Activated naive CD4-positive, alpha-beta T cell treated with anti-CD3 and anti-CD28 coated beads, Interleukin-2, amount 50 U/mL, for 24 hours (primary cell): ENCODE measurements around the gene ARMC5.

Experiments used
- H3K27ac Mint-ChIP-seq: one replicate; pipeline ENCODE4 v1.8.0; 2021; ENCODE audit warnings: mild to moderate bottlenecking, mixed read lengths
- H3K27me3 Mint-ChIP-seq: one replicate; pipeline ENCODE4 v1.8.0; 2021; ENCODE audit warnings: mixed read lengths
- H3K36me3 Mint-ChIP-seq: one replicate; pipeline ENCODE4 v1.8.0; 2021; ENCODE audit warnings: mixed read lengths
- H3K4me1 Mint-ChIP-seq: one replicate; pipeline ENCODE4 v1.8.0; 2021; ENCODE audit warnings: mixed read lengths
- H3K4me3 Mint-ChIP-seq: one replicate; pipeline ENCODE4 v1.8.0; 2021; ENCODE audit warnings: mild to moderate bottlenecking, mixed read lengths
- H3K9me3 Mint-ChIP-seq: one replicate; pipeline ENCODE4 v1.8.0; 2021; ENCODE audit warnings: mixed read lengths

The ARMC5 gene

DNA sequence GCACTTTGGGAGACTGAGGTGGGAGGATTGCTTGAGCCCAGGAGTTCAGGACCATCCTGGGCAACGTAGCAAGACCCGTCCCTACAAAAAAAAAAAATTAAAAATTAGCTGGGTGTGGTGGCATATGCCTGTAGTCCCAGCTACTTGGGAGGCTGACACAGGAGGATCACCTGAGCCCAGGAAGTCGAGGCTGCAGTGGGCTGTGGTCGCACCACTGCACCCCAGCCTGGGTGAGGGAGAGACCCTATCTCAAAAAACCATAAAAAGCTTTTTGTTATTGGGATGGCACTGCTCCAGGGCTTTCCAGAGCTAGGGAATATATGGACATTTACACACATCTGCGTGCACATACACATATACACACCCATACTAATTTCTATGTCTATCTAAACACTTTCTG, 8.1 kb upstream of the ARMC5 start:
- Mint-ChIP-seq H3K27ac (no peak overlapping the region), H3K27me3 (no peaks in the 10 kb centered on the region), H3K36me3 (no peaks in the 10 kb centered on the region), H3K9me3 (no peaks in the 10 kb centered on the region), H3K4me3 (no peak overlapping the region), H3K4me1 (peaks cover 29% of the 10 kb centered on the region)

DNA sequence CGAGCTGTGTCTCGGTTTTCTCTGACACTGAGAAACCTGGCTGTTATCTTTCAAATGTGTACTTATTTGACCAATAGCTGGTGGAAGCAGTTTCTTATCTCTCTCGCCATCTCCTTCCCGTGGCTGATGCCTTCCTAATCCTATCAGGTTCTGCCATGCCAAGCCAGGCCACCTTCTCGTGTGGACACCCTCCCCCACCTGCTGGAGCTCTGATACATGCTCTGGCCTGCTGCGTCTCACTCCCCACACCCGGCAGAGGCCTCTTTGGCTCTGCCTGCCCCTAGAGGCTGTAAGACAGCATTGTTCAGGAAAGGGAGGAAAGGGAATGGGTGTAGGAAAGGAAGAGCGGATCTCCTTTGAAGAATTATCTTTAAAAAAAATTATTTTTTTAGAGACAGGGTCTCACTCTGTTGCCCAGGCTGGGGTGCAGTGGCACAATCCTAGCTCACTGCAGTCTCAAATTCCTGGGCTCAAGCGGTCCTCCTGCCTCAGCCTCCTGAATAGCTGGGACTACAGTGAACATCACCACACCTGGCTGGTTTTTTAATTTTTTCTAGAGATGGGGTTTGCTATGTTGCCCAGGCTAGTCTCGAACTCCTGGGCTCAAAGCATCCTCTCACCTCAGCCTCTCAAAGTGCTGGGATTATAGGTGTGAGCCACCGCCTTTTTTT, 7.5 kb upstream of the ARMC5 start:
- Mint-ChIP-seq H3K27ac (peak overlapping the region; percentile 55), H3K36me3 (no peaks in the 10 kb centered on the region), H3K4me1 (peaks cover 32% of the 10 kb centered on the region), H3K27me3 (no peaks in the 10 kb centered on the region), H3K9me3 (no peaks in the 10 kb centered on the region), H3K4me3 (no peak overlapping the region)

DNA sequence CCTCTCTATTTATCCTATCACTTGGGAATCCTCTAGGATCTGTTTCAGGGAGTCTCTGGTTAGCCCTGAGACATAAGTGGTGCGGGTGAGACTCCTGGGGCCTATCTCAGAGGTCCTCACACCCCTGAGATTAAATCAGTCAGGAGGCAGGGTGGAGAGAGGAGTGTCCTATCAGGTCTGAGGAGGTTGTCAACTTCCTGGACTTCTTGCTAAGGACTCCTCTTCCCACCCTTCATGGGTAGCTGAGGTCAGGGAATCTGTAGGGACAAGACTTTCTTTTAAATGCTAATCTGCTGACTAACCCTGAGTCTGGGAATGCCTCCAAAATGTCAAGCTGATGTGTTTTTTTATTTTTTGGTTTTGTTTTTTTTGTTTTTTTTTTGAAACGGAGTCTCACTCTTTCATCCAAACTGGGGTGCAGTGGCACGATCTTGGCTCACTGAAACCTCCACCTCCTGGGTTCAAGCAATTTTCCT, 6.6 kb upstream of the ARMC5 start:
- no peak overlapping the region for H3K4me3 Mint-ChIP-seq
- peaks cover 36% of the 10 kb centered on the region for H3K4me1 Mint-ChIP-seq
- H3K9me3 Mint-ChIP-seq, result no peaks in the 10 kb centered on the region
- no peaks in the 10 kb centered on the region for H3K27me3 Mint-ChIP-seq
- H3K36me3 Mint-ChIP-seq, result no peaks in the 10 kb centered on the region
- H3K27ac Mint-ChIP-seq, result no peak overlapping the region

DNA sequence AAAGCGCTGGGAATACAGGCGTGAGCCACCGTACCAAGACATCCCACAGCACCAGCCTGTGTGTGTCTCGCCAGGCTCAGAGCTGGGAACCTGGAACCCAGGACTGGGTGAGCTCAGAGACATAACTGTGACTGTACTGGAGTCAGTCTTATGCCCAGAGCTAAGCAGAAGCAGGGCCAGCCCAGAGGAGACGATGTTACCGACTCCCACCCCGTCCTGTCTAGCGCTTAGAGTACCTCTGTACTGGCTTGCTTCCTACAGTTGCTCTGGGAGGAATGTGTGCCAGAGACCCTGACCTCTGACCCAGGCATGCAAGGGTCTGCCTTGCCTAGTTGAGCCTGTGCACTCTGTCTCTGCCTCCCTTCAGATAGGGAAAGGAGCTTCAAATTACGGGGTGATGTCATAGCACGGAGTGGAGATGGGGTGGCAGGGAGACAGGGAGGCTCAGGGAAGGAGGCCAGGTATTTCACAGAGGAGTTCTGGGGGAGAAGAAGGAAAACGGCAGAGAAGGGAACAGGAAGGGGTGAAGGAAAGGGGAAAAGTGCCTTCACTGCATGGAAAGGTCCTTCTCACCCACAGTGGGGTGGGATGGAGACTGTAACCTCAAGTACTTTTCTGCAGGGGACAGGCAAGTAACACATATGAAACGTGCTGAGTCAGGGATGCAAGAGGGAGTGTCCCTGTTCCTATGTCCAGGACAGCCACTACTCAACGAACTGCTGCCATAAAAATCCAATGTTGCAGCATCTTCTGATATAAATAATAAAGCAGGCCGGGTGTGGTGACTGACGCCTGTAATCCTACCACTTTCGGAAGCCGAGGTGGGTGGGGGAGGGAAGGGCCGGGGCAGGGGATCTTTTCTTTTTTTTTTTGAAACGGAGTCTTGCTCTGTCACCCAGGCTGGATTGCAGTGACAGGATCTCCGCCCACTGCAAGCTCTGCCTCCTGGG, 5.8 kb upstream of the ARMC5 start:
- H3K27ac Mint-ChIP-seq, result peak overlapping the region; percentile 70
- no peaks in the 10 kb centered on the region for H3K27me3 Mint-ChIP-seq
- peaks cover 42% of the 10 kb centered on the region for H3K4me1 Mint-ChIP-seq

DNA sequence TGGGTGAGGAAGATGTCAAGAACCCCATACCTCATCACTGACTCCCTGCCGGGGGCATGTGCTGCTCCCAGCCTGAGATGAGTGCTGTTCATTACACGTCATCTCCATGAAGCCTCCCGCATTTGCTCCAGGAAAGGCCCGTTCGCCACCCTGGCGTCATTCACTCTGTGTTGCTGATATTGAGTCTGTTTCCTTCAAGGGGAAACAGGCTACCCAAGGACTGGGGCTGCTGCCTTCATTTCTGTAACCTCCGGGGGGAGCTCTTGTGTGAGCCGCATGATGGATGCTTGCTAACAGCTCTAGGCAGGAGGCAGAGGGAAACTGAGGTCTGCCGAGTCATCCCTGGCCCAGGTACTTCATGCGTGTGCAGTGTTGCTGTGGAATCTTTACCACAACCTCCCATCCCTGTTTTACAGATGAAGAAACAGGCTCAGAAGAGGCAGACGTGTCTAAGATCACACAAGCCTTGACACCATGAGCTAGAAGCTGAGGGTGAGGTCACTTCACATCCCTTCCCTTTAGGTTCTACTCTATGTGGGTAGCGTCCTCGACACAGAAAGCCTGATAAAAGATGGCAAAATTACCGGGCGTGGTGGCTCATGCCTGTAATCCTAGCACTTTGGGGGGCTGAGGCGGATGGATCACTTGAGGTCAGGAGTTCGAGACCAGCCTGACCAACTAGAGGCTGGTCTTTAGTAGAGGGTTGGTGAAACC, 3.5 kb upstream of the ARMC5 start:
- Mint-ChIP-seq H3K36me3 (peaks cover 3% of the 10 kb centered on the region), H3K4me3 (peak overlapping the region; percentile 40), H3K4me1 (peaks cover 49% of the 10 kb centered on the region), H3K27me3 (no peaks in the 10 kb centered on the region), H3K27ac (peak overlapping the region; percentile 74), H3K9me3 (no peaks in the 10 kb centered on the region)

More for the DNA sequence above, 5.8 kb upstream of the ARMC5 start:
- Mint-ChIP-seq H3K9me3 (no peaks in the 10 kb centered on the region), H3K36me3 (peaks cover 3% of the 10 kb centered on the region), H3K4me3 (no peak overlapping the region)

DNA sequence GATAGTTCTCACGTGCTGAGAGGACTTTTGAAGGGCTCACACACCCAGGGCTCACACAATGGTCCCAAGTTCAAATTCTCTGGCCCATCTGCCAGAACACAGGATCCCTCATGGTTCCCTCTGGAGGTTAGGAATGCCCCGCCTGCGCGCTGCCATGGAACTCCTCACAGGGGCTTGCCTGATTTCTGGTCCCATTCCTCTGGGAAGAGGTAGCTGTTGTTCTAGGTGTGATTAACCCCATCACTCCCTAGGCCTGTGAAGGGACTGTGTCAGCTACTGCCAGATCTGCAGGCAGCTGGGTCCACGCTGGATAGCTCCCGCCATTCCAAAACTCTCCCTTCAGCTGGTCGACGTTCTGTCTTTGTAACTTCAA, 2.3 kb upstream of the ARMC5 start:
- peaks cover 44% of the 10 kb centered on the region for H3K4me1 Mint-ChIP-seq
- H3K27ac Mint-ChIP-seq, result peak overlapping the region; percentile 46
- no peaks in the 10 kb centered on the region for H3K9me3 Mint-ChIP-seq
- H3K36me3 Mint-ChIP-seq, result peaks cover 3% of the 10 kb centered on the region
- H3K4me3 Mint-ChIP-seq, result peak overlapping the region; percentile 94
- no peaks in the 10 kb centered on the region for H3K27me3 Mint-ChIP-seq

DNA sequence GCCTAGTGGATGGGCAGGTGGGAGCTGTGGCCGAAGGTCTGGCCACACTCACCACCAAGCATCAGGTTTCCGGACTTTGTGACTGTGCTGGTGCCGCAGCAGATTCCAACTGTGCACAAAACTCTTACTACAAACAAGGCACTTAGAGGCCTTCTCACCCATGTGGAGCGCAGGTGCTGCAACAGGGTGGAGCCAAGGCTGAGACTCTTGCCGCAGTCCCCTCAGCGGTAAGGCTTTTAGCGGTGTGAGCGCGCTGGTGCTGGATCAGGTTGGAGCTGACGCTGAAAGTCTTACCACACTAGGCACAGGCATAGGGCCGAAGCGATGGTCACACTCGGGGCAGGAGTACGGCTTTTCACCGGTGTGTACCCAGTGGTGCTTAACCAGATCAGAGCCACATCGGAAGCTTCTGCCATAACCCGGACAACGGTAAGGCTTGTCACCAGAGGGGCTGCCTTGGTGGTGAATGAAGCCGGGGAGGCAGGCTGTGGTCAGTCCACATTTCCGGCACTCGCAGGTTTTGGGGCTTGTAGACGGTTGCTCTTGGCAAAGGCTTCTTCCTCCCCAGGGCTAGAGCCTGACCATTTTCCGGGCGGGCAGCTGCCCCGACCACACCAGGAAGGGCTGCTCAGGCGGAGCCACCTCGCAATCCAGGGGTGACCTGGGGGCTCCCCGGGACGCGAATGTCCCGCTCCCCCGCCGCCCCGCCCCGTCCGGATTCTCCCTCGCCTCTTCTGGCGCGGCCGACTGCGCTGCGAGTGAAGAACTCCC, 1.0 kb upstream of the ARMC5 start:
- H3K27me3 Mint-ChIP-seq, result no peaks in the 10 kb centered on the region
- H3K4me1 Mint-ChIP-seq, result peaks cover 44% of the 10 kb centered on the region
- no peaks in the 10 kb centered on the region for H3K9me3 Mint-ChIP-seq
- peaks cover 4% of the 10 kb centered on the region for H3K36me3 Mint-ChIP-seq
- H3K4me3 Mint-ChIP-seq, result peak overlapping the region; percentile 94
- peak overlapping the region; percentile 92 for H3K27ac Mint-ChIP-seq

DNA sequence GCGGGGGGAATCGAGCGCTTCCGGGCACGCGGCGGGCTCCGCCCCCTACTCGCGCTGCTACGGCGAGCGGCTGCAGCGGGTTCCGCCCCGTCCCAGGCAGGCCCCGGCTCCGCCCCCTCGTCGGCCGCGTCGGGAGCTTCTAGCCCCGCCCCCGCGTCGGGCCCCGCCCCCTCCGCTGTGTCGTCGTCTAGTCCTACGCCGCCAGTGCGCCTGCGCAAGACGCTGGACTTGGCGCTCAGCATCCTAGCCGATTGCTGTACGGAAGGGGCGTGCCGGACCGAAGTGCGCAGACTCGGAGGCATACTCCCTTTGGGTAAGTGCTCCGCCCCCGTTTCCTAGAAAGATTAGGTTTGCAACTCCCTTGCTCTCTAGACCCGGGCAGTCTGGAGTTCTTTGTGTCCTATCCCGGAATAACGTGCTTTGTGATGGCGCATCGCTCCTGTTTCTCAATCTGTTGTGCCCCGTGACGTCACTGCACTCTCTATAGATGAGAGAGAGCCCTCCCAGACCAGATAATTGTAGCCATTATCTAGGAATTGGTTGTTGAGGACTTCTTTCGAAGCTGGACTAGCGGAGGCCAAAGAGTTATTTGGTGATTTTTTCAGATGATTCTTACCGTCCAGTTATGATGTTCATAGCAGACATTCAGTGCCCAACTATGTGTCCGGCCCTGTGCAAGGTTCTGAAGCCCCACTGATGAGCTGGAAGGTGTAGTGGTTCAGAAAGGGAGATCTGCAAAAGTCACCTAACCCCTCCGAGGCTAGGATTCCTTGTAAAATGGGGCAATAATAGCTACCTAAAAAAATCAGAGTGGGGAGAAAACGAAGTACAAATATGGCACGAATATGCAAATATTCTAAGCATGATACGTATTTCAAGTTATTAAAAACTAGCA, 633 bp downstream of the ARMC5 start:
- H3K4me3 Mint-ChIP-seq, result peak overlapping the region; percentile 94
- no peaks in the 10 kb centered on the region for H3K27me3 Mint-ChIP-seq
- no peaks in the 10 kb centered on the region for H3K9me3 Mint-ChIP-seq
- peaks cover 38% of the 10 kb centered on the region for H3K4me1 Mint-ChIP-seq
- H3K27ac Mint-ChIP-seq, result peak overlapping the region; percentile 98
- H3K36me3 Mint-ChIP-seq, result peaks cover 6% of the 10 kb centered on the region

DNA sequence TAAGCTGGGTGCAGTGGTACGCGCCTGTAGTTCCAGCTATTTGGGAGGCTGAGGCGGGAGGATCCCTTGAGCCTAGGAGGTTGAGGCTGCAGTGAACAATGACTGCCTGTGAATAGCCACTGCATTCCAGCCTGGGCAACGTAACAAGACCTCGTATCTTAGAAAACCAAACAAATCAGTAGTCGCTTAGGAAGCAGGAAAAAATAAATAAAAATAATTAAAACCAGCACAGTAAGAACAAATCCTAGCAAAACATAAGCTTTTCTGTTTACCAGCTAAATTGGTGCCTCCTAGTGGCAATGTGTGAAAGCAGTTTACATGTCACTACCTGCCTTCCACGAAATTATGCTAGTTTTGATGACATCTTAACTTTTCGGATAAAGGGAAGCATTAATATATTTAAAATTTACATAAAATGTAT, 1.3 kb downstream of the ARMC5 start:
- H3K27ac Mint-ChIP-seq, result no peak overlapping the region
- peaks cover 7% of the 10 kb centered on the region for H3K36me3 Mint-ChIP-seq
- H3K4me3 Mint-ChIP-seq, result peak overlapping the region; percentile 94
- H3K9me3 Mint-ChIP-seq, result no peaks in the 10 kb centered on the region
- H3K27me3 Mint-ChIP-seq, result no peaks in the 10 kb centered on the region
- peaks cover 32% of the 10 kb centered on the region for H3K4me1 Mint-ChIP-seq

DNA sequence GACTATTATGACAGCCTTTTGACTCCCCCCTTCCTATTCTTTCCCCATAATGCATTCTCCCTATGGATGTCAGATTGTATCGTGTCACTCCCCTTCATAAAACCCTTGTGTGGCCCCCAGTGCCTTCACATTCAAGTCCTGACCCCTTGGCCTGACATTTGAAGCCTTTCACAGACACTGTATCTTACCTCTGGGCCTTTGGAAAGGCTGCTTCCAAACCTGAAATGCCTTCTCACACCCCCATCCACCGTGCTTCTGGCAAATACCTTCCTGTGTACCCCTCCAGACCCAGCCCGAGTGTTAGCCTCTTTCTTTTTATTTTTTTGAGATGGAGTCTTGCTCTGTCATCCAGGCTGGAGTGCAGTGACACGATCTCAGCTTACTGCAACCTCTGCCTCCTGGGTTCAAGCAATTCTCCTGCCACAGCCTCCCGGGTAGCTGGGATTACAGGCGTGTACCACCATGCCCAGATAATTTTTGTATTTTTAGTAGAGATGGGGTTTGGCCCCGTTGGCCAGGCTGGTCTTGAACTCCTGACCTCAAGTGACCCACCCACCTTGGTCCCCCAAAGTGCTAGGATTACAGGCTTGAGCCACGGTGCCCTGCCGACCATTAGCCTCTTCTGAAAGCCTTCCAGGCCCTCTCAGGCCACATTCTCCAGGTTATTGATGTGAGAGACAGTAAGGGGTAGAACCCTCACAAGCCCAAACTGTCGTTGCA, 2.1 kb downstream of the ARMC5 start:
- no peaks in the 10 kb centered on the region for H3K9me3 Mint-ChIP-seq
- H3K27me3 Mint-ChIP-seq, result no peaks in the 10 kb centered on the region
- H3K27ac Mint-ChIP-seq, result peak overlapping the region; percentile 0
- H3K36me3 Mint-ChIP-seq, result peaks cover 7% of the 10 kb centered on the region
- no peak overlapping the region for H3K4me3 Mint-ChIP-seq
- peaks cover 26% of the 10 kb centered on the region for H3K4me1 Mint-ChIP-seq

DNA sequence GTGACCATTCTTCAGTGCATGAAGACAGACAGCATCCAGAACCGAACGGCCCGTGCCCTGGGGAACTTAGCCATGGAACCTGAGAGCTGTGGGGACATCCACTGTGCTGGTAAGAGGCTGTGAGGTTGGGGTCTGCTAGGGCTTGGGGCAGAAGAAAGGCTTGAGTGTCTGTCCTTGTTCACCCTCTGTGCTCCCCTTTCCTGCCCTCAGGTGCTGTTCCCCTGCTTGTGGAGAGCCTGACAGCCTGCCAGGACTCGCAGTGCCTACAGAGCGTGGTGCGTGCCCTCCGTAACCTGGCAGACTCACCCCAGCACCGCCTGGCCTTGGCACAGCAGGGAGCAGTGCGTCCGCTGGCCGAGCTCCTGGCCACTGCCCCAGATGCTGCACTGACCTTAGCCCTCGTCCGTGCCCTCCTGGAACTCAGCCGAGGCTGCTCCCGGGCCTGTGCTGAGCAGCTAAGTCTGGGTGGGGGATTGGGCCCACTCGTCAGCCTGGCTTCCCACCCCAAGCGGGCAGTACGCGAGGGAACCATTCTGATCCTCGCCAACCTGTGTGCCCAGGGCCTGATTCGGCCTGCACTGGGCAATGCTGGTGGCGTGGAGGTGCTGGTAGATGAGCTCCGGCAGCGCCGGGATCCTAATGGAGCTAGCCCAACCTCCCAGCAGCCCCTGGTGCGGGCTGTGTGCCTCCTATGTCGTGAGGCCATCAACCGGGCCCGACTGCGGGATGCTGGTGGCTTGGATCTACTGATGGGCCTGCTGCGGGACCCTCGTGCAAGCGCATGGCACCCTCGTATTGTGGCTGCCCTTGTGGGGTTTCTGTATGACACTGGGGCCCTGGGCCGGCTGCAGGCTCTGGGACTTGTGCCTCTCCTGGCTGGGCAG, 2.9 kb downstream of the ARMC5 start:
- H3K4me3 Mint-ChIP-seq, result no peak overlapping the region
- peaks cover 12% of the 10 kb centered on the region for H3K36me3 Mint-ChIP-seq

DNA sequence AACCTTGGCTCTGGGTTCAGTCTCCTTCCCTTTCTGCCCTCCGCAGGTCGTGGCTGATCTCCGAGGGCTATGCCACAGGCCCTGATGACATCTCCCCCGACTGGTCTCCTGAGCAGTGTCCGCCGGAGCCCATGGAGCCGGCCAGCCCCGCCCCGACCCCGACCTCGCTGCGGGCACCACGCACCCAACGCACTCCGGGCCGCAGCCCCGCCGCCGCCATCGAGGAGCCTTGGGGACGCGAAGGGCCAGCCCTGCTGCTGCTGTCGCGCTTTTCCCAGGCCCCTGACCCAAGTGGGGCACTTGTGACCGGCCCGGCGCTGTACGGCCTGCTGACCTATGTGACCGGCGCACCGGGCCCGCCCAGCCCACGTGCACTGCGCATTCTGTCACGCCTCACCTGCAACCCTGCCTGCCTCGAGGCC, 5.1 kb downstream of the ARMC5 start:
- Mint-ChIP-seq H3K9me3 (no peaks in the 10 kb centered on the region), H3K27ac (no peak overlapping the region), H3K4me1 (peaks cover 25% of the 10 kb centered on the region), H3K27me3 (no peaks in the 10 kb centered on the region), H3K4me3 (no peak overlapping the region), H3K36me3 (peaks cover 9% of the 10 kb centered on the region)

More for the DNA sequence above, 2.9 kb downstream of the ARMC5 start:
- H3K9me3 Mint-ChIP-seq, result no peaks in the 10 kb centered on the region
- H3K27me3 Mint-ChIP-seq, result no peaks in the 10 kb centered on the region
- no peak overlapping the region for H3K27ac Mint-ChIP-seq
- H3K4me1 Mint-ChIP-seq, result peaks cover 25% of the 10 kb centered on the region

DNA sequence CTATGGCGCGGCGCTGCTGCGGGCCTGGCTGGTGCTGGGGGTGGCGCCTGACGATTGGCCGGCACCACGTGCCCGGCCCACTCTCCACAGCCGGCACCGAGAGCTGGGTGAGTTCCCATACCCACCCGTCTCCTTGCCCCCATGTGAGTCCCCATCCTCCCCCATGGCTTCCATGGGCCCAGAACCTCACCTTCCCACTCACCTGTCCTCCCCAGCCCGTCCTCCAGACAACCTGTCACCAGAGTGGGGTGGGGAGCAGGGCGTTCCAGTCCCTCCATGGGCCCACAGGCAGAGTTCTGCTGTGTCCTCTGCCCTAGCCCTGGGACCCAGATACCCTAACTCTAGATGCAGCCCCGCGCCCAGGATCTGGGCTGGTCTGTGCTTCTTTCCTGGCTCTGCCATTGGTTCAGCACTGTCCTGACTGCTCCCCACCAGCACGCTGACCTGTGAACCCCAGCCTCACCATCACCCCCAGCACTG, 5.5 kb downstream of the ARMC5 start:
- no peaks in the 10 kb centered on the region for H3K9me3 Mint-ChIP-seq
- H3K4me1 Mint-ChIP-seq, result peaks cover 24% of the 10 kb centered on the region
- peaks cover 9% of the 10 kb centered on the region for H3K36me3 Mint-ChIP-seq
- no peak overlapping the region for H3K27ac Mint-ChIP-seq
- H3K27me3 Mint-ChIP-seq, result no peaks in the 10 kb centered on the region
- H3K4me3 Mint-ChIP-seq, result no peak overlapping the region
